ENCODE data around the gene PSMB5.

The PSMB5 gene

DNA sequence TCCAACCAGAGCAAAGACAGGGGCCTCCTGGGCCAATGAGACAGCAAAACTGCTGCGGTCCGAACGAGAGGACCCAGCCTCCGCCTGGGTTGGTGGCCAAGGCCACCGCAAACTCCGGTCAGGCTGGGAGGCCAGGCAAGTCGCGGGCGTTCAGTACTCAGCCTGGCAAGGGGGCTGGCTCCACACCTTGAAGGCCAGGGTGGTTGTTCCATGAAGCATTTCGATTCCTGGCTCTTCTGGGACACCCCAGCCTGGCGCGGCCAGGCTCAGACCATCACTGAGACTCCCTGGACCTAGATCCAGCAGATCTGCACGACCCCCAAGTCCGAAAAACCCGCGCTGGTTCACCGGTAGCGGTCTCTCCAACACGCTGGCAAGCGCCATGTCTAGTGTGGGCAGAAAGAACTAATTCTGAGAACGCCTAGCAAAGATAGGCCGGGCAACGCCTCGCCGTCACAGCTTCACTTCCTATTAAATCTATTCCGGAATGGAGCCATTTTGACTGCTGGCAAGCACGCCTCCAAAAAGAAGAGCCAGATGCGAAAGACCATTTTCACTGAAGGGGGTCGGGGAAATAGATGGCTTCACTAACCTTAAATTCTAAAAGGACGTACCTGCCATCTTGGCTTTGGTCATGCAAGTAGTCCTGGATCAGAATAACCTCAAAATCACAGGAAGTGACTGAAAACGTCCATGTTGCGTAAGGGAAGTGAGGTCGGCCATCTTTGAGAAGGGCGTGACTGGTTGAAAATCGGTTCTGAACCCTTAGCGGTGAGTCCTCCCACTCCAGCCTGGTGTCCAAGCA, at the start of gene PSMB5:
Gene PSMB5 (minus strand): TSS at position 403 of the 805 bp plus-strand sequence. CDS start 19 bp downstream, at position 384.
- peak; percentile 94 for DNase-seq

DNA sequence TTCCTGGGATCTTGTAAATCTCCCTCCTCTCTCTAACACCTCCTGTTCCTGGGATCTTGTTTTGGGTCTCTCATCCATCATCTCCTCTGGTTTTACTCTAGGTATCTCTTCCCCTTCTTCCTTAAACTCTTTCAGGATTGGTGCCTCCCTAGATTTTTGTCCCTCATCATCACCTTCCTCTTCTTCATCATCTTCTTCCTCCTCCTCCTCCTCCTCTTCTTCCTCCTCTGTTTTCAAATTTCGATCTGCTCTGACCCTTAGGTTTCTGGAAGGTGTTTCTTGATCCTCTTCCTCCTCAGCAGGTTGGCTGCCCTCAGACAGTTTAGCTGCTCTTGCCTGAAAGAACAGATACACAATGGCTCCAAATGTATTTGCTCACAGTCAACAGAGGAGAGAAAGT, 45.8 kb upstream of the PSMB5 start:
- DNase-seq: no peak

DNA sequence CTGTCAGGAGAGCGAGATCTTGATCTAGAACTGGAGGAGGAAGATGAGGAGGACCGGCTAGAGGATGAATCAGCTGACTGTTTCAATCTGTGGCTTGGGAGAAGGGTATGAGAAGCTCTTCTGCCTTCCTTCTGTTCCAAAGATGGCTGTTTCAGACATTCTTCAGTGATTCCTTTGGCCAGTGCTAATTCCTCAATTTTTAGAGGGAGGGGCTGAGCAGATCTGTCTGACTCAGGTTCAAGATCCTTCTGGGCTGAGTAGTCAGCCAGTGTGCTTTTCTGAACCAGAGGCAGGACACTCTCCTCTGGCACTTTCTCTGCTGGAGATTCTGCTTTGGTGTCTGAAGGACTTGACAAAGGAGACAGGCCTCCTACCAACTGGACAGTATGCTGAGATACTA, 45.0 kb upstream of the PSMB5 start:
- DNase-seq: no peak

DNA sequence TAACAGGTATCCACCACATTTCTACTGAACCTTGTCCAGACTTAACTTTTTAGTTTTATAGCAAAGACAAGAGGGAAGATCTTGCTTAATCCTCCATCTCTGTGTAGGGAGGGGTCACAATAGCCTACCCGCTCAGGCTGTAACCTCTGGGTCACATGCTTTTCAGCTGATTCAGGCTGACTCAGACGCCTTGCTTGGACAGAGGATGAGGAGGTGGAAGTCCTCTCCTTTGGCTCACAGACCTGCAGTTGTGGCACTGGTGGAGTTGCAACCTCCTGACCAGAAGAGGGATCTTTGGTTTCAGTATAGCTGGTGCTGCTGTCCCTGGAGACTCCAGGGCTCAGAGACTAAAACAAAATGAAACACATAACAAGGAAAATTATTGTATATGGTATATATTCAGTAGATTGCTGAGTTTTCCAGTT, 44.0 kb upstream of the PSMB5 start:
- DNase-seq: no peak

DNA sequence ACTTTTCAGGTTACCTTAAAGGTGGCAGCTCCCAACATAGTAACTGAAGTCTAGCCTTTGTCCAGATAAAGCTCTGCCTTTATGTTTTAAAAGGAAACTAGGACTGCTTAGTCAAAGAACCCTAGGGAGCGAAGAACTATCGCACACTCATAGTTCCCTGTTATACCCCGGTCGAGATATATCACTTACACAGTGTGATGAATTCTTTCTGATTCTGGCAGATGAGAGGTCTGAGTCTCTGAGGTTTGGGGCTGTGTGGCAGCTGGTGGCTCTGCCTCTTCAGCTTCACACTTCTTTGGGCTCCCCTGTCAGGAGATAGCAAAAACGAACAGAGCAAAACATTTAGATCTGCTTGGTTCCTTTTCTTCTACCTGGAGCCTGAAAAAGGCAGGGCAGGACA, 43.3 kb upstream of the PSMB5 start:
- no peak for DNase-seq

DNA sequence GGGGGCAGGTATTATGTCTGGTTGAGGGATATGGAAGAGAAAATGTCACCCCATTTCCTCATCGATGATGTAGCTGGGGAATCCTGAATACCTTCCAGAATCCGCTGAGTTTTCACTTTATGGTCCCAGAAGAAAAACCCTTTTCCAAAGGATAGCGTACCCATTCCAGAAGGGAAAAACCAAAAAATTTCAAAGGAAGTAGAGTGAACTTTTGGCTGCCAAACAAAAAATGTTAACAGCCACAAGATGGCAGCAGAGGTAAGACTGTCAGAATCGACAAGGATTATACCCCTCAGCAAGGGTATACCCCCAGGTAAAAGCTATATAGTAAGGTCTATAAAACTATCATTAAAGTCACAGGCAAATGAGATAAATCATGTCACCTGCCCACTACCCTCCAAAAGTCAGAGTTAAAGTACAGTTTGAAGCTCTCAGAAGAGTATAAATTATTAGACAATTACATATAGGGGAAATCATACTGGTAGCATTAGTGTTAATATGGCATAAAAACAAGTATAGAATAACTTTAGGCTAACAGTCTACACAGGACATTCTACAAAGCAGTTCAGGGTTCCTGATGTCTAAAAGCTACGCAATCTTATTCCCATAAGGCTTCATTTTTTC, 42.2 kb upstream of the PSMB5 start:
- DNase-seq: no peak

DNA sequence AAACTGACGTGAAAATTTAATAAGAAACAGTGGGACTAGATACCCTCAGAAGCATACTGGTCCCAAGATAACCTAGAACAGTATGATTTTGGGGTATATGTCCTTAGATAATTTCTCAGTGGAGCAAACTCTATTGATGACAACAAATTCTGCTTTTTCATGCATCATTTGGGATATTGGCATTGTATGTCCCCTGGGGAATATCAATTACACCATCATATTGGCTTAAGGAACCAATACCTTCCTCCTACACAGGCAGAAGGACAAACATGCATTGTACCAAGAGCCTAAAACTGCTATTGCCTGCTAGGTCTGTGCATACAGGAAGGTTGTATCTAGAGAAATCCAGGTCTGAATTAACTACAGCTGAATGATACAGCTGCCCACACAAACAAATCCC, 40.2 kb upstream of the PSMB5 start:
- no peak for DNase-seq

DNA sequence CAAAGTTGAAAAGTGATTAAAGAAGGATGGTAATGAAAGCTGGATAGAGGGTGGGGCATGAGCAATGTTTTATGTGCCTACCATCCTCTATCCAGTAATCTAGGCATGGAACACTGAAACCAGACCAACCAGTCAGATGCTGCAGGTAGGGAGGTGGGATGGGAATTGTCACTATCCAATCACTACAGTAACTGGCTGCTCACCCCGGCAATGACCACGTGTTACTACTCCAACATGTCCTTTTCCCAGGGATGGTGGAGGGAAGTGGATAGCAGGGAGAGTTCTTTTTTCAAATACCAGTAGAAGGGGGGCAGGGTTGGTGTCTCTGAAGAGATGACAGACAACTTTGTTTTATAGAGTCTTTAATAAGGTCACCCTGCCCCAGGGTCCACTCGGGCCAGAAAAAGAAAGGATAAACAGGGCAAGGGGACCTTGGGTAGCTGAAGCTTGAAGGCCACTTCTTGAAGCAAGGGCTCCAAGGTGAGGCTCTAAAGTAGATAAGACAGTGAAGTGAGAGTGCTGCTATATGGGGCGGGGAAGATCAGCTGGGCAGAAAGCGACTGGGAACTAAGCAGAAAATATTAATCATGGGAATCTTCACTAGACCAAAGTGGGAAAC, 37.3 kb upstream of the PSMB5 start:
- no peak for DNase-seq

DNA sequence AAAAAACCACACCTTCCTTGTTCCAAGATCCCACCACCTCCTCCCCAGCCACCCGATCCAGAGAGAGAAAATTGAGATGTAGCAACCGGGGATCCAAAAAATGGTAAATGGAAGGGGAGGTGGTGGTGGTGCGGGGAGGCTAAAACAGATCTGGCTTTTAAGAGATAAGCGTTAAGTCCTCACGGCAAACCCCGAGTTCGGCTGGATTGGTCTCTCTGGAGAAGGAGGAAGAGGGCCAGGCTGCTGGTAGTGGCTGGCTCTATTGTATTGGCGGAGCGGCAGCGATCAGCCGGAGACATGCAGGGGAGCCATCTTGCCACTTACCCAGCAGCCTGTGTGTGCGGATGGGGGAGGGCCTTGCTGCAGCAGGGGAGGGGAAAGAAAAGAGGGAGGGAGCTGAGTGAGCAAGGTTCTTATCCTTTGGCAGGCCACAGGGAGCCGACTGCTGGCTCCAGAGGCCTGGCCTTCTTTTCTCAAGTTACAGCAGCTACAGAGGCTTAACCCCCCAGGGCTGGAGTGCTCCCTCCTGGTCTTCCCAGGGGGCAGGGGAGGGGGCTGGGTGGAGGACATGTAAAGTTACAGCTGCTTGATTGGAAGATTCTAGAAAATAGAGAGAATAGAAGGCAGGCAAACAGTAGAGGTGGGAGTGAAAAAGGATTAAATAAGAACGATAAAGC, 36.7 kb upstream of the PSMB5 start:
- DNase-seq: peak; percentile 92

DNA sequence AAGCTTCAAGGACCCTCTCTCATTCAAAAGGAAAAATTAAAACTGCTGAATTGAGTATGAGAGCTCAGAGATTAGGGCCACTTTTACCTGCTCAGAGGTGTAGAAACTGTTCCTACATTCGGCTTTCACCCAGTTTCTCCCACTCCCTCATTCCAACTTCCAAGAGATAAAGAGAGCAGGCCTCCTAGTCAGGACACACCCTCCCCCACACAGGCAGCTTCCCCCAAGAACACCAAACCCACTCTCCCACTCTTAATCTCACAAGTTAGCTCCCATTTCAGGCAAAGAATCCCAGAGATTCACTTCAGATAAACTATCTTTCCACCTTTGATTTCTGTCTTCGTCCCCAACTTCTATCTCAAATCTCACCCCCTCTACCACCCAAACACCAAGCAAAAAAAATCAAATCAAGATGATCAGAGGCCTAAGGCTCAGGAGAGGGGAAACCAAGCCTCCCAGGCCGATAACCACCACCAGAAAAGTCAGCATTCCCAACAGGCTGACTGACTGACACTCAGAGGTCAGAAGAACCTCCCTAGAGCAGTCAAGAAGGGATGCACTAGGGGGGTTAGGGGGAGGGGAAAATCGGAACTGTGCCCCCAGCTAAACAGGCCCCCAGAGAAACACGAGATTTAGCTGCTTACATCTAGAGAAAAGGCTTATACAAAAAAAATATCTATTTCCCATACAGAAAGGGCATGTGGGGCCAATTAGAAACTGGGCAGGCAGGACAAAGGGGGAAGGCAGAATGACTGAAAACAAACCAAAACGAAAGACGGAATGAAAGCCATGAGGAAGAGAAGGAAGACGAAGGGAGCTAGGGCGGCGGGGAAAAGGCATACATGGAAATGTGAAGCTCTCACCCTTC, 35.8 kb upstream of the PSMB5 start:
- DNase-seq: no peak

DNA sequence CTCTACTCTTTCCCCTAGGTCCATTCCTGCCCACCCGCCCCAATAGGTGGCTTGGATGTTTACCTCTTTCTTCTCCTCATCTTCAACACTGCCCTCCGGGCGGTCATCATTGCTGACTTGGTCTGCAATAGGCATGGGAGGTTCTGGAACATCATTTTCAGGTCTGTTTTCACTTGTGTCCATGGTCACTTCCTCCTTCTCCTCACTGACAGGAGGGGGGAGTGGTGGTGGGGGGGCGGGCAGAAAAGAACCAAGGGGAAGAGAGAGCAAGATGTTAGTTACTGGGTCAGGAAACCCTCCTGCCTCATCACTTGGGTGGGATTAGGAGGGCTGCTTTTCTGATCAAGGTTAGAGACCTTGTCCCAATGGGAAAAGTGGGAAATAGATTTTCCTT, 34.7 kb upstream of the PSMB5 start:
- DNase-seq: no peak

DNA sequence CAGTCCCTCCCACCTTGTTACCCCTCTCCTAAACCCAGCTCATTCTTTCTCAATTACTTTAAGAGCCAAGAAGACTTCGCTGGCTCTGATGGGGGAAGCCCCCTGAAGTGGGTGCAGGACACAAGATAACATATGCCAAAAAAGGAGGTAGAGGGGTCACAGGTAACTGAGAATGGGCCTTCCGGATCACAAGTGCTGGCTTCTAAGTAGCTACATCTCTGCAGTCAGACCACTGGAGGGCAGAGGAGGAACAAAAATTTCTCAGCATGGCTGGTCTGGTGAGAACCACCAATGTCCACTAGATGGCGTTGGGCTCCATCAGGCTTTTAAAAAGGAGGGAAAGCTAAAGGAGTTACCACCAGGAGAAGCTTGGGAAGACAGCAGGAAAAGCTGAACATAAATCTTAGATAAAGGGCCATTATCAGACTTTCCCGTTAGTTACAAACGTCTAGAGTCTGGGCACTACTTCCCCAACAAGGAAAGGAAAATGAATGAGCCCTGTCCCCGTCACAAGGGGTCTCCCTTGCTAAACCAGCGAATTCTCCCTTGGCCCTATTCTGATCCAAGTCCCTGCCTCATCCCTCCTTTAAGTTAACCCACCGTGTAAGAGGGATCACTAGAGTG, 34.2 kb upstream of the PSMB5 start:
- peak; percentile 91 for DNase-seq

DNA sequence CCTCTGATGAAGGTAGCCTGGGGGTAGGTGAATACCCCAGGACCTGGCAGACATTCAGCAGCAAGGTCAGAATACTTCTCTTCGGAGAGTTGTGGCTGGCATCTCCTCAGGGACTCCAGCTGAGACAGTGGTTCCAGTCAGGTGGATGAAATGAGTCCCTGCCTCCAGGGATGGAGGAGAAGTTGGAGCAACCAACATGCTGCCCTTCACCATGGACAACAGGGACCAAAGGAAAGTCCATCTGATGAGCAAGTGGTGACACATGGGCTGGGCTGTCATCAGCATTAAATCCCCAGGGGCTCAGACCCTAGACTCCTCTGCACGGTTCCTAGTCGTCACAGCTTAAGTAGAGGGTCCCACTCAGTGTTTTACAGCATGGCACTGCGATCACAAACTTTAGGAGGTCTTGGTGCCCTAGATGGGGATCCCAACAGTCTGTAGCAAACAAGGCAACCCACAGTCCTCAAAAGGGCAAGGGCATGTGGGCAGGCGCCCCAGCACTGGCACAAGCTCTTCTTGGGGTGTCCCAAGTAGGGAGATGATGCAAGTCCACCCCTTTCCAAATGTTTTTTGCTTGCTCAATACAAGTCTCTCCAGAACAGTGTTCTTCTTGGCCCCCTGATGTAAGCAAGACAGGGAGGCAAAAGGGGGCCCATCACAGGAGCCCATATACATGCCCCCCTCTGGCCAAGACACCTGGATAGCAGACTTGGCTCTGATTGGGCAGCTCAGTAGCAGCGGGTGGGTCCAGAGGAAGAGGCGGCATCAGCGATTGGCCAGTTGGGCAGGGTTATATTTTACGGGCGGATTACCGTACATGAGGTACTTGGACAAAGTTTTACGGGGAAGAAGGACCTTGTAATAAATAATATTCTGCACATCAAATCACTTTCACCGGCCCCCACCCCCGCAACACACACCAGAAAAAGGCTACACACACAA, 33.4 kb upstream of the PSMB5 start:
- DNase-seq: no peak

DNA sequence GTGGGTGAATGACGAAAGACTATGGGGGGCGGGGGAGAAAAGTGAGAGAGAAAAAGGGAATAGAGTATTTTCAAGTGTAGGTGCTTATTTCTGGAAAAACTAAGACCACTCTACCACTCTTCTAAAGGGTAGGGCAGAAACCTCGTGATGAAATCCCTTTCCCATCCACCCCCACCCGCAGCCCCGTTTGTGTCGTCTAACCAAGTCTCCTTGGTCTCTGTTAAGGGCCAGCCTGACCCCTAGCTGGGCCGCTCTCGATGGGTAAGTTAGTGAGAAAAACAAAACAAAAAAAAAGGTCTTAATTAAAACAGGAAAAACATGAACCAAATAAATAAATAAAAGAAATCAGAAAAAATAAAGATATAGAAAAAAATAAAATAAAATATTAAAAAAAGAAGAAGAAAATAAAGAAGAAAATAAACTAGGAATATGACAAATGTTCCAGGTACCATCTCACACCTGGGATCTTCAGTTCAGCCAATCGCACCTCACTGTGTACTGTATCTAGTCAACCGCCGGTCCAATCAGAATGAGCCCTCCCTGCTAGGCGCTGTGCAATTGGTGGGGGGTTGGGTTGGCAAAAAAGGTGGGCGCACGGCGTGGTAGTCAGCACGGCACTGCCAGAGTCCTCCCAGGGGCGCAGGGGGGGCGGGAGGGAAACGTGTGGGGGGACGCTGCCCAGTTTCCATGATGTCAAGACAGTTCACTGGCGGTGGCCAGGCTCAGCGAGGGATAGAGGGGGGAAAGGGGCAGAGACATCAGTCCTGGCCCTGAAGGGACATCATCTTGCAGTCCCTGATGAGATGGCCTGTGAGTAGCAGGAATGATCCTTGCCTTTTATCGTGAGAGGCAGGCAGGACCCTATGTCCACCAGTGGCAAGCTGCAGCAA, 32.4 kb upstream of the PSMB5 start:
- no peak for DNase-seq

DNA sequence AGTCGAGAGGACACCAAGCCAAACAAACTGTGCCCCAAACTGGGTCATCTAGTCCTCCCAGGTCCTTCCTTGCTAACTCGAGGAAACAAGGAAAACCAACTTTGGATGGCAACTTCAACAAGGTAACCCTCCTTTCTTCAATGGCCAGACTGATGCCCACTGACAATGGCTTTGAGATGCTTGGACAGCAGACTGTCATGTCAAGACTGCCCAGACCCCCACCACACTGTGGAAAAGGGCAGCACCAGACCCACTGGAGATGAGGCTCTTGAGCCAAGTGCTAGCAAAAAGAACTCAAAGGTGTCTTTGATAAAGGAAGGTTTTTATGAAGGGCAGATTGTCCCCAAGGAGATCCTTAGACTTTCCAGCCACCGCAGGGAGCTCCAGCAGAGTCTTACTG, 31.7 kb upstream of the PSMB5 start:
- DNase-seq: no peak

DNA sequence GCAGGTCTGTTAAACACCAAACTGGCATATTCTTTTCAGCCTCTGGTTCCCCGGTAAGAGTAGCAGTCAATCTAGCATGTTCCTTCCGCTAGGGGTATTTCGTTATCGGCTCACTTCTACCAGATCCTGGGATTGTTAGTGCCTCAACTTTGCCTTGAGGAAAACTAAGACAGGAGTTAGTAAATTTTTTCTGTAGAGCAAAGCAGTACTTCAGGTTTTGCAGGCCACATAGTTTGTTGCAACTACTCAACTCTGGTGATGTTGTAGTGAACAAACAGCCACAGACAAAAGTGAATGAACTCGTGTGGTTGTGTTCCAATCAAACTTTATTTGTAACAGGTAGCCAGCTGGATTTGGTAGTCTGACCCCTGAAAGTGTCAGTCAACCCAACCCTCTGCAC, 28.9 kb upstream of the PSMB5 start:
- DNase-seq: no peak

DNA sequence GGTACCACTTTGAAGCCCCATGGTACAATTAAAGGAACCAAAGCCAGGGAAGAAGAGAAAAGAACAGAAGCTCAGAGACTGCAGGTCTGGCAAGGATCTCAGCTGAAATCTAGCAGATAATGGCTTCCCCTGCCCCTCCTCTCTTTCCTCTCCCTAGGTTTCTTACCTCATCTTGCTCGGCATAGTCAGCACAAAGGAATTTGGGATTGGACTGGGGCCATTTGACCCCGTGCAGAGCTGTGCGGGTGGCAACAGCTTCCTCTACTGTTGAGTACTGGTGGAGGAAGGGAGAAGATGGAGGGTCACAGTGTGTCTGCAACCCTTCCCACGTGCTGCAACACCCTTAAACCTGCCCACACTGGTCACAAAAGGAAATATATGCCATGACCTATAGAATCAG, 27.3 kb upstream of the PSMB5 start:
- DNase-seq: no peak

DNA sequence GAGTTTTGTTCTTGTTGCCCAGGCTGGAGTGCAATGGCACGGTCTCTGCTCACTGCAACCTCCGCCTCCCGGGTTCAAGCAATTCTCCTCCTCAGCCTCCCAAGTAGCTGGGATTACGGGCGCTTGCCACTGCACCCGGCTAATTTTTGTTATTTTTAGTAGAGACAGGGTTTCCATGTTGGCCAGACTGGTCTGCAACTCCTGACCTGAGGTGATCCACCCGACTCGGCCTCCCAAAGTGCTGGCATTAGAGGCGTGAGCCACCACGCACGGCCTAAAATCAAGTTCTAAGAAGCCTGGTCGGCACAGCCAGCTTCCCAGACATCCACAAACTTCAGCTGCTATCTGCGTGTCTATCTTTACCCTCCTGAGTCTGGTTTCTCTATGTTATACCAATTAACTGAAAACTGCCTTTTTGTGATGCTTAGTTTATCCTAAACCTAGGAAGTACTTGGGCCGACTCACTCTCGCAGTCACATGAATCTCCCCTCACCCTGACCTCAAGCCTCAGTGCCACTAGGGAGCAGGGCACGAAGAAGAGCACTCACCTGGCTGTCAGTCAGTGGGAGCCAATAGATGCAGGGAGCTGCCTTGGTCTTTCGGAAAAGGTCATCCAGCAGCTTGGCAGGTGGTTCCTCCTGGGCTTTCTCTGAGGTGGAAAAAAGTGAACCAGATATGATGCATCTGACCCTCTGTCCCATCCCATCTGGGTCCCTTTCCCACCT, 26.0 kb upstream of the PSMB5 start:
- DNase-seq: no peak

All from femur (tissue), 1 donor.